NCI-H1436 treated with DMSO at 0.1 percent for 48 hours (cell line): Measurements from ENCODE around the gene PSORS1C1.
"Not testable (repeated sequence)": the region's sequence is repeated elsewhere in the genome, so short reads cannot be mapped to it uniquely, and the experiment has no call there.

Source experiments
- DNase-seq: peaks from one replicate; lab custom pipeline; 2025; lab: John Stamatoyannopoulos, UW

PSORS1C1 gene

GRCh38 chr6:31158863-31159855 lies 44.6 kb downstream of the PSORS1C1 start:
- no peak for DNase-seq

- no peak for DNase-seq
Observed at GRCh38 chr6:31161216-31162126, 46.9 kb downstream of the PSORS1C1 start.

GRCh38 chr6:31162463-31163165 lies 48.0 kb downstream of the PSORS1C1 start:
- DNase-seq: no peak

- no peak for DNase-seq
Observed at GRCh38 chr6:31163922-31164321, 49.3 kb downstream of the PSORS1C1 start.

GRCh38 chr6:31164475-31165063 lies 50.0 kb downstream of the PSORS1C1 start:
- not testable (repeated sequence) for DNase-seq

- not testable (repeated sequence) for DNase-seq
Observed at GRCh38 chr6:31165064-31165832, 50.6 kb downstream of the PSORS1C1 start.

GRCh38 chr6:31165986-31166385 lies 51.4 kb downstream of the PSORS1C1 start:
- DNase-seq: no peak

- DNase-seq: no peak
Observed at GRCh38 chr6:31168606-31169005, 54.0 kb downstream of the PSORS1C1 start.

- no peak for DNase-seq
Observed at GRCh38 chr6:31169123-31169857, 54.7 kb downstream of the PSORS1C1 start.

- DNase-seq: not testable (repeated sequence)
Observed at GRCh38 chr6:31169858-31170599, 55.4 kb downstream of the PSORS1C1 start.

GRCh38 chr6:31170600-31170881 lies 55.9 kb downstream of the PSORS1C1 start, which contains the start of gene POU5F1:
Gene POU5F1, minus strand, starts transcription at chr6:31170682. Its CDS starts 62 bp downstream, at chr6:31170620.
- no peak for DNase-seq

- no peak for DNase-seq
Observed at GRCh38 chr6:31170987-31171671, 56.5 kb downstream of the PSORS1C1 start.

- no peak for DNase-seq
Observed at GRCh38 chr6:31171931-31172905, 57.6 kb downstream of the PSORS1C1 start.

GRCh38 chr6:31172973-31173384 lies 58.4 kb downstream of the PSORS1C1 start:
- DNase-seq: no peak

- DNase-seq: no peak
Observed at GRCh38 chr6:31173406-31173805, 58.8 kb downstream of the PSORS1C1 start.

GRCh38 chr6:31174378-31174777 lies 59.8 kb downstream of the PSORS1C1 start:
- DNase-seq: no peak

- DNase-seq: no peak
Observed at GRCh38 chr6:31175971-31176370, 61.4 kb downstream of the PSORS1C1 start.
